ENCODE results near the gene CBX8. TPM values are rescaled to one million over a fixed set of nuclear protein-coding genes. Genes with fewer than 3 reads are reported as not detected.
A peak's percentile ranks its signal among the peaks of the same experiment; 100 is the strongest.

Gene CBX8
- total and polyA plus RNA-seq, 2 of the 13 experiments (the other 11 are each of a cell fraction or from before 2014, with no cell fraction given), result 0.34 to 12.6 TPM

- TF ChIP-seq, protein P1, sequence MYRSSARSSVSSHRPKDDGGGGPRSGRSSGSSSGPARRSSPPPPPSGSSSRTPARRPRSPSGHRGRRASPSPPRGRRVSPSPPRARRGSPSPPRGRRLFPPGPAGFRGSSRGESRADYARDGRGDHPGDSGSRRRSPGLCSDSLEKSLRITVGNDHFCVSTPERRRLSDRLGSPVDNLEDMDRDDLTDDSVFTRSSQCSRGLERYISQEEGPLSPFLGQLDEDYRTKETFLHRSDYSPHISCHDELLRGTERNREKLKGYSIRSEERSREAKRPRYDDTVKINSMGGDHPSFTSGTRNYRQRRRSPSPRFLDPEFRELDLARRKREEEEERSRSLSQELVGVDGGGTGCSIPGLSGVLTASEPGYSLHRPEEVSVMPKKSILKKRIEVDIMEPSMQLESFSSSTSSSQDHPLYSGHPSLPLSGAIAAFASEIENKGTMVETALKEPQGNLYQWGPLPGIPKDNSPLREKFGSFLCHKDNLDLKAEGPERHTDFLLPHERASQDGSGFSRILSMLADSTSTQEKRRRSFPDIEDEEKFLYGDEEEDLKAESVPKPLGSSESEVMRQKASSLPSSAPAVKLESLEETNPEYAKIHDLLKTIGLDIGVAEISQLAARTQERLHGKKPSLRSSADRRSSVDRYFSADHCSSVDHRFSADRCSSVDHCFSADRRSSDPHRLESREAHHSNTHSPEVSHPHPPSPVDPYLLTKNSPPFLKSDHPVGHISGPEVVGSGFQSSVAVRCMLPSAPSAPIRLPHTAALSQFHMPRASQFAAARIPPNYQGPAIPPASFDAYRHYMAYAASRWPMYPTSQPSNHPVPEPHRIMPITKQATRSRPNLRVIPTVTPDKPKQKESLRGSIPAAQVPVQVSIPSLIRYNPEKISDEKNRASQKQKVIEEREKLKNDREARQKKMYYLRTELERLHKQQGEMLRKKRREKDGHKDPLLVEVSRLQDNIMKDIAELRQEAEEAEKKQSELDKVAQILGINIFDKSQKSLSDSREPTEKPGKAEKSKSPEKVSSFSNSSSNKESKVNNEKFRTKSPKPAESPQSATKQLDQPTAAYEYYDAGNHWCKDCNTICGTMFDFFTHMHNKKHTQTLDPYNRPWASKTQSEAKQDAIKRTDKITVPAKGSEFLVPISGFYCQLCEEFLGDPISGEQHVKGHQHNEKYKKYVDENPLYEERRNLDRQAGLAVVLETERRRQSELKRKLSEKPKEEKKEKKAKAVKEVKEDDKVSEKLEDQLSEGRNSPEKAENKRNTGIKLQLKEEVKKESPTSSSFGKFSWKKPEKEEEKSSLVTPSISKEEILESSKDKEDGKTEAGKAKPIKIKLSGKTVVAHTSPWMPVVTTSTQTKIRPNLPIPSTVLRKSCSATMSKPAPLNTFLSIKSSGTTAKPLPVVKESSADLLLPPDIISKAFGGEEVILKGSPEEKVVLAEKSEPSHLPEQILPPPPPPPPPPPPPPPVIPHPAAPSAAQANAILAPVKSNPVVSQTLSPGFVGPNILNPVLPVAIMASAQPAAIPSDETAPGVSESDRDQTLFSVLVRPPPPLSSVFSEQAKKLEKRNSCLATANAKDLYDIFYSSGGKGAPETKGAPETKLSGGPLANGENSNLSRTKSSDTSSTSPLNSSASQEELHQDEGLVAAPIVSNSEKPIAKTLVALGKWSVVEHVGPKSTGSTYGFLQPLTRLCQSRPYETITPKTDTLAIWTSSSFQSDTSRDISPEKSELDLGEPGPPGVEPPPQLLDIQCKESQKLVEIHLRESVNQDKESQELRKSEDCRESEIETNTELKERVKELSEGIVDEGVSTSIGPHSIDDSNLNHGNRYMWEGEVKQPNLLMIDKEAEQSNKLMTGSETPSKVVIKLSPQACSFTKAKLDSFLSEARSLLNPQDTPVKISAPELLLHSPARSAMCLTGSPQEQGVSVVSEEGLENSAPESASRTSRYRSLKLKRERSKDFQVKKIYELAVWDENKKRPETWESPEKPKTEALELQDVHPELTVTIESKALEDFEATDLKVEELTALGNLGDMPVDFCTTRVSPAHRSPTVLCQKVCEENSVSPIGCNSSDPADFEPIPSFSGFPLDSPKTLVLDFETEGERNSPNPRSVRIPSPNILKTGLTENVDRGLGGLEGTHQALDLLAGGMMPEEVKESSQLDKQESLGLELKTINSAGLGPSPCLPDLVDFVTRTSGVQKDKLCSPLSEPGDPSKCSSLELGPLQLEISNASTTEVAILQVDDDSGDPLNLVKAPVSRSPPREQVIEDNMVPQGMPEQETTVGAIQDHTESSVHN (CRISPR knock-in tag; IDR thresholded peaks at IDR 0.05), result 0 out of 2 replicates have a peak, but pooled peaks have one; percentile 38
- peak; percentile 60; the same call in 1 of the 2 replicates for TF ChIP-seq NFKB2 (CRISPR knock-in tag; IDR thresholded peaks at IDR 0.05; ENCODE audit: borderline replicate concordance)
- TF ChIP-seq, protein P2, sequence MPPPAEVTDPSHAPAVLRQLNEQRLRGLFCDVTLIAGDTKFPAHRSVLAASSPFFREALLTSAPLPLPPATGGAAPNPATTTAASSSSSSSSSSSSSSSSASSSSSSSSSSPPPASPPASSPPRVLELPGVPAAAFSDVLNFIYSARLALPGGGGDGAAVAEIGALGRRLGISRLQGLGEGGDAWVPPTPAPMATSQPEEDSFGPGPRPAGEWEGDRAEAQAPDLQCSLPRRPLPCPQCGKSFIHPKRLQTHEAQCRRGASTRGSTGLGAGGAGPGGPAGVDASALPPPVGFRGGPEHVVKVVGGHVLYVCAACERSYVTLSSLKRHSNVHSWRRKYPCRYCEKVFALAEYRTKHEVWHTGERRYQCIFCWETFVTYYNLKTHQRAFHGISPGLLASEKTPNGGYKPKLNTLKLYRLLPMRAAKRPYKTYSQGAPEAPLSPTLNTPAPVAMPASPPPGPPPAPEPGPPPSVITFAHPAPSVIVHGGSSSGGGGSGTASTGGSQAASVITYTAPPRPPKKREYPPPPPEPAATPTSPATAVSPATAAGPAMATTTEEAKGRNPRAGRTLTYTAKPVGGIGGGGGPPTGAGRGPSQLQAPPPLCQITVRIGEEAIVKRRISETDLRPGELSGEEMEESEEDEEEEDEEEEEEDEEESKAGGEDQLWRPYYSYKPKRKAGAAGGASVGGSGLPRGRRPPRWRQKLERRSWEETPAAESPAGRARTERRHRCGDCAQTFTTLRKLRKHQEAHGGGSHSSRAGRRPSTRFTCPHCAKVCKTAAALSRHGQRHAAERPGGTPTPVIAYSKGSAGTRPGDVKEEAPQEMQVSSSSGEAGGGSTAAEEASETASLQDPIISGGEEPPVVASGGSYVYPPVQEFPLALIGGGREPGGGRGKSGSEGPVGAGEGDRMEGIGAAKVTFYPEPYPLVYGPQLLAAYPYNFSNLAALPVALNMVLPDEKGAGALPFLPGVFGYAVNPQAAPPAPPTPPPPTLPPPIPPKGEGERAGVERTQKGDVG (CRISPR knock-in tag; IDR thresholded peaks at IDR 0.05; ENCODE audit: borderline replicate concordance), result no peak
- TF ChIP-seq REXO4 (CRISPR knock-in tag; IDR thresholded peaks at IDR 0.05; ENCODE audit: borderline replicate concordance), result no peak
- no peak for TF ChIP-seq NR2F2 (IDR thresholded peaks at IDR 0.05; ENCODE audit: borderline replicate concordance, low read depth)
- peak; percentile 51; the same call in 1 of the 2 replicates for TF ChIP-seq HNF4G (IDR thresholded peaks at IDR 0.05; ENCODE audit: borderline replicate concordance, low read depth, low read length)
- peak; percentile 27; the same call in 1 of the 2 replicates for TF ChIP-seq HNF4G (CRISPR knock-in tag; IDR thresholded peaks at IDR 0.05; ENCODE audit: borderline replicate concordance, low read depth)
- peak; percentile 27; the same call in 1 of the 2 replicates for TF ChIP-seq CBFB (CRISPR knock-in tag; IDR thresholded peaks at IDR 0.05)
- peak; percentile 62; the same call in 1 of the 2 replicates for TF ChIP-seq ZNF142 (CRISPR knock-in tag; IDR thresholded peaks at IDR 0.05)
Observed at GRCh38 chr17:79832218-79833109, 35.6 kb upstream of the CBX8 start (continued).

All from HepG2 (cell line).